K562 (cell line): Measurements from ENCODE around the gene NPM3. TPM values are rescaled to one million over a fixed set of nuclear protein-coding genes. Genes with fewer than 3 reads are reported as not detected.
A peak's percentile ranks its signal among the peaks of the same experiment; 100 is the strongest.

Source experiments
- ARHGAP35 ChIP-seq: fragments of 450-650 bp; IDR thresholded peaks from 2 replicates; pipeline ENCODE4 v1.6.1; 2018; ENCODE audit not compliant: partially characterized antibody
- BACH1 ChIP-seq: fragments of 200-800 bp; sonication (Bioruptor generic); IDR thresholded peaks from 2 replicates; pipeline ENCODE4 v1.6.1; 2016; ENCODE audit warnings: missing genetic modification characterization, missing compliant biosample characterization
- CREB1 ChIP-seq, 2 experiments: sonication (generic) in 1 of 2; formaldehyde crosslinking in 1 of 2; IDR thresholded peaks; 2 replicates each; pipeline versions ENCODE4 v1.6.1 to v1.8.0; 2012 to 2022; ENCODE audit warnings: inconsistent platforms in 1 of 2, mild to moderate bottlenecking in 1 of 2, missing genetic modification reagents in 1 of 2, moderate library complexity in 1 of 2
- DMBX1 ChIP-seq: fragments of 250-450 bp; sonication (Bioruptor Pico); IDR thresholded peaks from 2 replicates; pipeline ENCODE4 v1.8.0; 2022; ENCODE audit warnings: inconsistent platforms, mild to moderate bottlenecking, moderate library complexity, borderline replicate concordance
- EWSR1 ChIP-seq: fragments of 450-650 bp; IDR thresholded peaks from 2 replicates; pipeline ENCODE4 v1.6.1; 2018; ENCODE audit warnings: borderline replicate concordance, mild to moderate bottlenecking, low read depth, moderate library complexity; ENCODE audit not compliant: partially characterized antibody
- HIVEP1 ChIP-seq: fragments of 250-450 bp; sonication (Bioruptor Pico); IDR thresholded peaks from 2 replicates; pipeline ENCODE4 v1.4.0; 2020; ENCODE audit warnings: mild to moderate bottlenecking
- PHF20 ChIP-seq: fragments of 450-650 bp; IDR thresholded peaks from 2 replicates; pipeline ENCODE4 v1.6.1; 2018; ENCODE audit not compliant: partially characterized antibody
- POLR3G ChIP-seq: IDR thresholded peaks from 2 replicates; pipeline ENCODE4 v1.6.1; 2011; ENCODE audit not compliant: insufficient read length, insufficient replicate concordance; ENCODE audit errors: extremely low read depth
- RNF219 ChIP-seq: fragments of 250-450 bp; sonication (Bioruptor Pico); IDR thresholded peaks from 2 replicates; pipeline ENCODE4 v1.5.0; 2022; ENCODE audit warnings: mild to moderate bottlenecking
- ZBTB7A ChIP-seq: IDR thresholded peaks from 2 replicates; pipeline ENCODE4 v1.6.1; 2011; ENCODE audit warnings: low read depth, mild to moderate bottlenecking, low read length, moderate library complexity, borderline replicate concordance; ENCODE audit not compliant: control insufficient read depth
- ZNF121 ChIP-seq: sonication (generic); formaldehyde crosslinking; conservative IDR thresholded peaks from 2 replicates; pipeline ENCODE4 v1.8.0; 2022; ENCODE audit warnings: missing genetic modification reagents
- ZNF232 ChIP-seq: sonication (generic); formaldehyde crosslinking; IDR thresholded peaks from 2 replicates; pipeline ENCODE4 v1.8.0; 2022; ENCODE audit warnings: mild to moderate bottlenecking, missing genetic modification reagents
- ZNF24 ChIP-seq: fragments of 450-650 bp; IDR thresholded peaks from 2 replicates; pipeline ENCODE4 v1.6.1; 2016
- ZNF263 ChIP-seq: sonication (generic); formaldehyde crosslinking; IDR thresholded peaks from 2 replicates; pipeline ENCODE4 v1.8.0; 2022; ENCODE audit warnings: mild to moderate bottlenecking, missing genetic modification reagents, borderline replicate concordance
- ZNF766 ChIP-seq: fragments of 200-800 bp; sonication (Bioruptor generic); conservative IDR thresholded peaks from 2 replicates; pipeline ENCODE4 v1.6.1; 2016; ENCODE audit warnings: missing genetic modification characterization, missing compliant biosample characterization
- polyA plus RNA-seq, 8 experiments: library from polyadenylated mRNA; depleted of rRNA in 4 of 8; stranded (reverse) in 5 of 8; unstranded in 3 of 8; fragments of >200 nt; fragmentation: Nextera tagmentation in 2 of 8; fragmentation: Illumina TruSeq in 1 of 8; extraction: Ambion mirVana in 2 of 8; extraction: Trizol in 1 of 8; gene quantifications; 2 replicates each; pipeline versions ENCODE4 v1.2.1 to v1.2.3, GENCODE V29; 2011 to 2014; ENCODE audit warnings: inconsistent platforms in 1 of 8, missing spikeins in 1 of 8
- total RNA-seq, 7 experiments: library from RNA; depleted of rRNA in 6 of 7; stranded (reverse); fragments of >200 nt in 6 of 7; fragmentation: Illumina TruSeq in 2 of 7; extraction: Trizol in 2 of 7; gene quantifications; 2 replicates each; pipeline versions ENCODE4 v1.2.1 to v1.2.3, GENCODE V29; 2011 to 2021; ENCODE audit warnings: low replicate concordance in 1 of 7
- TF ChIP-seq, protein P1 (sequence below): fragments of 450-650 bp; IDR thresholded peaks from 2 replicates; pipeline ENCODE4 v1.6.1; 2017; ENCODE audit warnings: antibody characterized with exemption
- TF ChIP-seq, protein P2 (sequence below), 3 experiments: IDR thresholded peaks in 2 of 3; conservative IDR thresholded peaks in 1 of 3; 2 replicates each; pipeline ENCODE4 v1.5.1; 2011 to 2012; ENCODE audit warnings: low read length in 3 of 3, mild to moderate bottlenecking in 3 of 3, control low read depth in 2 of 3, improper control_type of control experiment in 1 of 3, inconsistent platforms in 1 of 3, low read depth in 1 of 3, mixed read lengths in 1 of 3, moderate library complexity in 1 of 3; ENCODE audit not compliant: insufficient read depth in 2 of 3
- TF ChIP-seq, protein P3 (sequence below): IDR thresholded peaks from 2 replicates; pipeline ENCODE4 v1.6.1; 2016; ENCODE audit warnings: missing genetic modification characterization, missing compliant biosample characterization

The NPM3 gene
- total and polyA plus RNA-seq, 9 of the 15 experiments (the other 6 are each of a cell fraction or from before 2014, with no cell fraction given): 15.2 to 239 (median 114) TPM

- no peak for TF ChIP-seq ZNF121 (CRISPR knock-in tag)
- TF ChIP-seq BACH1 (tag): no peak
- no peak for TF ChIP-seq HIVEP1 (CRISPR knock-in tag)
- no peak for TF ChIP-seq ZNF263 (CRISPR knock-in tag)
- no peak for TF ChIP-seq ZNF766
- TF ChIP-seq, protein P1, sequence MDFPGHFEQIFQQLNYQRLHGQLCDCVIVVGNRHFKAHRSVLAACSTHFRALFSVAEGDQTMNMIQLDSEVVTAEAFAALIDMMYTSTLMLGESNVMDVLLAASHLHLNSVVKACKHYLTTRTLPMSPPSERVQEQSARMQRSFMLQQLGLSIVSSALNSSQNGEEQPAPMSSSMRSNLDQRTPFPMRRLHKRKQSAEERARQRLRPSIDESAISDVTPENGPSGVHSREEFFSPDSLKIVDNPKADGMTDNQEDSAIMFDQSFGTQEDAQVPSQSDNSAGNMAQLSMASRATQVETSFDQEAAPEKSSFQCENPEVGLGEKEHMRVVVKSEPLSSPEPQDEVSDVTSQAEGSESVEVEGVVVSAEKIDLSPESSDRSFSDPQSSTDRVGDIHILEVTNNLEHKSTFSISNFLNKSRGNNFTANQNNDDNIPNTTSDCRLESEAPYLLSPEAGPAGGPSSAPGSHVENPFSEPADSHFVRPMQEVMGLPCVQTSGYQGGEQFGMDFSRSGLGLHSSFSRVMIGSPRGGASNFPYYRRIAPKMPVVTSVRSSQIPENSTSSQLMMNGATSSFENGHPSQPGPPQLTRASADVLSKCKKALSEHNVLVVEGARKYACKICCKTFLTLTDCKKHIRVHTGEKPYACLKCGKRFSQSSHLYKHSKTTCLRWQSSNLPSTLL: no peak
- TF ChIP-seq PHF20: peak; percentile 52
- peak; percentile 85 for TF ChIP-seq ZBTB7A
- TF ChIP-seq, protein P2, sequence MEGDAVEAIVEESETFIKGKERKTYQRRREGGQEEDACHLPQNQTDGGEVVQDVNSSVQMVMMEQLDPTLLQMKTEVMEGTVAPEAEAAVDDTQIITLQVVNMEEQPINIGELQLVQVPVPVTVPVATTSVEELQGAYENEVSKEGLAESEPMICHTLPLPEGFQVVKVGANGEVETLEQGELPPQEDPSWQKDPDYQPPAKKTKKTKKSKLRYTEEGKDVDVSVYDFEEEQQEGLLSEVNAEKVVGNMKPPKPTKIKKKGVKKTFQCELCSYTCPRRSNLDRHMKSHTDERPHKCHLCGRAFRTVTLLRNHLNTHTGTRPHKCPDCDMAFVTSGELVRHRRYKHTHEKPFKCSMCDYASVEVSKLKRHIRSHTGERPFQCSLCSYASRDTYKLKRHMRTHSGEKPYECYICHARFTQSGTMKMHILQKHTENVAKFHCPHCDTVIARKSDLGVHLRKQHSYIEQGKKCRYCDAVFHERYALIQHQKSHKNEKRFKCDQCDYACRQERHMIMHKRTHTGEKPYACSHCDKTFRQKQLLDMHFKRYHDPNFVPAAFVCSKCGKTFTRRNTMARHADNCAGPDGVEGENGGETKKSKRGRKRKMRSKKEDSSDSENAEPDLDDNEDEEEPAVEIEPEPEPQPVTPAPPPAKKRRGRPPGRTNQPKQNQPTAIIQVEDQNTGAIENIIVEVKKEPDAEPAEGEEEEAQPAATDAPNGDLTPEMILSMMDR (IDR thresholded peaks at IDR 0.05 in 2 of 3, conservative IDR thresholded peaks at IDR 0.05 in 1 of 3; ENCODE audit: insufficient read depth in 2 of 3, low read depth in 1 of 3, low read length in 3 of 3): no peak
- TF ChIP-seq DMBX1: no peak
- peak; percentile 92 for TF ChIP-seq CREB1 (IDR thresholded peaks at IDR 0.05)
- peak; percentile 81 for TF ChIP-seq CREB1 (CRISPR knock-in tag; IDR thresholded peaks at IDR 0.05)
- TF ChIP-seq, protein P3, sequence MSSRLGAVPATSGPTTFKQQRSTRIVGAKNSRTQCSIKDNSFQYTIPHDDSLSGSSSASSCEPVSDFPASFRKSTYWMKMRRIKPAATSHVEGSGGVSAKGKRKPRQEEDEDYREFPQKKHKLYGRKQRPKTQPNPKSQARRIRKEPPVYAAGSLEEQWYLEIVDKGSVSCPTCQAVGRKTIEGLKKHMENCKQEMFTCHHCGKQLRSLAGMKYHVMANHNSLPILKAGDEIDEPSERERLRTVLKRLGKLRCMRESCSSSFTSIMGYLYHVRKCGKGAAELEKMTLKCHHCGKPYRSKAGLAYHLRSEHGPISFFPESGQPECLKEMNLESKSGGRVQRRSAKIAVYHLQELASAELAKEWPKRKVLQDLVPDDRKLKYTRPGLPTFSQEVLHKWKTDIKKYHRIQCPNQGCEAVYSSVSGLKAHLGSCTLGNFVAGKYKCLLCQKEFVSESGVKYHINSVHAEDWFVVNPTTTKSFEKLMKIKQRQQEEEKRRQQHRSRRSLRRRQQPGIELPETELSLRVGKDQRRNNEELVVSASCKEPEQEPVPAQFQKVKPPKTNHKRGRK: no peak
- no peak for TF ChIP-seq ZNF232 (CRISPR knock-in tag)
- TF ChIP-seq ARHGAP35: no peak
- TF ChIP-seq RNF219 (CRISPR knock-in tag): no peak
- TF ChIP-seq POLR3G: no peak
- TF ChIP-seq ZNF24: no peak
- no peak for TF ChIP-seq EWSR1
Observed at GRCh38 chr10:101782811-101783735, at the start of gene NPM3 (continued).
